IMR-90 (cell line): ENCODE data around the gene ISM2. TPM values are rescaled to one million over a fixed set of nuclear protein-coding genes. Genes with fewer than 3 reads are reported as not detected.

Source experiments
- ATAC-seq: fragments of 200-7000 bp; cut with Tn5 transposase; 2 replicates; pipeline ENCODE4 v1.9.1; 2020; ENCODE audit warnings: low read depth, mild to moderate bottlenecking, moderate library complexity
- BruUV-seq: library from RNA; stranded (reverse); fragments of 400-500 nt; replicated peaks from 2 replicates; lab custom pipeline; 2021; lab: Mats Ljungman, UMichigan
- CTCF ChIA-PET: fragments of 300-600 bp; formaldehyde crosslinking; extraction: SDS; loops from one replicate; lab custom pipeline; 2021; ENCODE audit warnings: antibody characterized with exemption; lab: Yijun Ruan, JAX
- POLR2A ChIA-PET: fragments of 300-600 bp; sonication (Branson Sonifier 250); formaldehyde crosslinking; loops from one replicate; lab custom pipeline; 2022; ENCODE audit warnings: antibody characterized with exemption; ENCODE audit not compliant: unreplicated experiment; lab: Charles Lee
- DNase-seq: peaks from one replicate; pipeline ENCODE4 v3.0.0; 2013
- H2AFZ ChIP-seq: replicated peaks from 2 replicates; pipeline ENCODE3; 2013; ENCODE audit warnings: low read length, mild to moderate bottlenecking; ENCODE audit not compliant: poor library complexity
- H2AK5ac ChIP-seq: 2 replicates; pipeline ENCODE4 v1.6.1; 2013; ENCODE audit warnings: low read depth, low read length, inconsistent platforms
- H2AK9ac ChIP-seq: replicated peaks from 2 replicates; pipeline ENCODE3; 2013; ENCODE audit warnings: mild to moderate bottlenecking, low read depth, low read length, moderate library complexity; ENCODE audit not compliant: poor library complexity
- H2BK120ac ChIP-seq: 2 replicates; pipeline ENCODE4 v1.6.1; 2013; ENCODE audit warnings: low read depth, low read length, inconsistent platforms
- H2BK15ac ChIP-seq: 3 replicates; pipeline ENCODE4 v1.6.1; 2013; ENCODE audit warnings: low read depth, low read length, inconsistent platforms
- H2BK20ac ChIP-seq: 2 replicates; pipeline ENCODE4 v1.6.1; 2013; ENCODE audit warnings: low read depth, mild to moderate bottlenecking, inconsistent platforms, low read length, moderate library complexity
- H2BK5ac ChIP-seq: 2 replicates; pipeline ENCODE4 v1.6.1; 2013; ENCODE audit warnings: mild to moderate bottlenecking, low read depth, low read length, inconsistent platforms; ENCODE audit not compliant: poor library complexity, severe bottlenecking
- H3K14ac ChIP-seq: replicated peaks from 2 replicates; pipeline ENCODE4 v1.6.1; 2013; ENCODE audit warnings: low read depth, low read length, inconsistent platforms
- H3K18ac ChIP-seq: 2 replicates; pipeline ENCODE4 v1.6.1; 2013; ENCODE audit warnings: low read depth, low read length, control low read depth
- H3K23ac ChIP-seq: 2 replicates; pipeline ENCODE4 v1.6.1; 2013; ENCODE audit warnings: low read depth, low read length, inconsistent platforms
- H3K27ac ChIP-seq: 2 replicates; pipeline ENCODE4 v1.5.1; 2013; ENCODE audit warnings: mild to moderate bottlenecking, control low read depth, low read length; ENCODE audit not compliant: insufficient read depth
- H3K27me3 ChIP-seq: 2 replicates; pipeline ENCODE4 v1.6.1; 2013; ENCODE audit warnings: low read length; ENCODE audit not compliant: control insufficient read depth, insufficient read depth
- H3K36me3 ChIP-seq: 2 replicates; pipeline ENCODE4 v1.6.1; 2013; ENCODE audit warnings: low read length, mixed read lengths; ENCODE audit not compliant: control insufficient read depth, insufficient read depth
- H3K4ac ChIP-seq: 2 replicates; pipeline ENCODE4 v1.6.1; 2013; ENCODE audit warnings: low read depth, low read length, inconsistent platforms
- H3K4me1 ChIP-seq: 2 replicates; pipeline ENCODE4 v1.6.1; 2013; ENCODE audit warnings: low read length, mixed read lengths; ENCODE audit not compliant: control insufficient read depth, insufficient read depth
- H3K4me2 ChIP-seq: 2 replicates; pipeline ENCODE4 v1.6.1; 2013; ENCODE audit warnings: low read depth, mild to moderate bottlenecking, control low read depth, low read length, moderate library complexity
- H3K4me3 ChIP-seq: 2 replicates; pipeline ENCODE4 v1.5.1; 2013; ENCODE audit warnings: low read depth, mild to moderate bottlenecking, control low read depth, low read length, moderate library complexity; ENCODE audit not compliant: insufficient read depth
- H3K56ac ChIP-seq: 2 replicates; pipeline ENCODE4 v1.6.1; 2013; ENCODE audit warnings: low read length, inconsistent platforms; ENCODE audit not compliant: insufficient read depth; ENCODE audit errors: extremely low read depth
- H3K79me1 ChIP-seq, 2 experiments: 2 replicates each; pipeline ENCODE4 v1.6.1; 2013; ENCODE audit warnings: low read length in 2 of 2, inconsistent platforms in 1 of 2, low read depth in 1 of 2
- H3K9ac ChIP-seq: 2 replicates; pipeline ENCODE4 v1.6.1; 2013; ENCODE audit warnings: low read depth, low read length, control low read depth
- H3K9me1 ChIP-seq: 2 replicates; pipeline ENCODE4 v1.6.1; 2013; ENCODE audit warnings: low read length, inconsistent platforms; ENCODE audit not compliant: insufficient read depth
- H3K9me3 ChIP-seq: 2 replicates; pipeline ENCODE4 v1.6.1; 2013; ENCODE audit warnings: low read length; ENCODE audit not compliant: control insufficient read depth, insufficient read depth
- H4K20me1 ChIP-seq: 2 replicates; pipeline ENCODE4 v1.6.1; 2013; ENCODE audit warnings: low read length, inconsistent platforms; ENCODE audit not compliant: insufficient read depth
- H4K5ac ChIP-seq: 2 replicates; pipeline ENCODE4 v1.6.1; 2013; ENCODE audit warnings: mild to moderate bottlenecking, low read depth, low read length, control low read depth
- H4K8ac ChIP-seq, 2 experiments: 2 replicates each; pipeline ENCODE4 v1.6.1; 2013; ENCODE audit warnings: low read depth in 2 of 2, low read length in 2 of 2, control low read depth in 1 of 2, inconsistent platforms in 1 of 2
- H4K91ac ChIP-seq: 2 replicates; pipeline ENCODE4 v1.6.1; 2013; ENCODE audit warnings: low read depth, low read length, inconsistent platforms; ENCODE audit not compliant: insufficient read depth
- BHLHE40 ChIP-seq: fragments of 150-350 bp; IDR thresholded peaks from 2 replicates; pipeline ENCODE4 v1.6.1; 2016; ENCODE audit warnings: mild to moderate bottlenecking, low read depth, low read length
- CEBPB ChIP-seq: IDR thresholded peaks from 2 replicates; pipeline ENCODE4 v1.6.1; 2012; ENCODE audit warnings: low read depth, low read length, improper control_type of control experiment
- CHD1 ChIP-seq: IDR thresholded peaks from 2 replicates; pipeline ENCODE4 v1.6.1; 2012; ENCODE audit warnings: low read depth, low read length, improper control_type of control experiment
- FOS ChIP-seq: fragments of 150-350 bp; IDR thresholded peaks from 2 replicates; pipeline ENCODE4 v1.6.1; 2016; ENCODE audit warnings: low read depth, low read length
- MAZ ChIP-seq: IDR thresholded peaks from 2 replicates; pipeline ENCODE4 v1.6.1; 2012; ENCODE audit warnings: low read depth, mild to moderate bottlenecking, low read length, improper control_type of control experiment, moderate library complexity, borderline replicate concordance
- MXI1 ChIP-seq: IDR thresholded peaks from 2 replicates; pipeline ENCODE4 v1.6.1; 2012; ENCODE audit warnings: low read depth, mild to moderate bottlenecking, low read length, moderate library complexity, borderline replicate concordance
- NFE2L2 ChIP-seq: fragments of 150-350 bp; IDR thresholded peaks from 2 replicates; pipeline ENCODE4 v1.6.1; 2016; ENCODE audit warnings: low read depth, mild to moderate bottlenecking, low read length
- RAD21 ChIP-seq: IDR thresholded peaks from 2 replicates; pipeline ENCODE4 v1.6.1; 2012; ENCODE audit warnings: low read length, improper control_type of control experiment
- RFX5 ChIP-seq: IDR thresholded peaks from 2 replicates; pipeline ENCODE4 v1.8.0; 2012; ENCODE audit warnings: low read depth, mild to moderate bottlenecking, low read length, moderate library complexity
- SMC3 ChIP-seq: fragments of 150-350 bp; IDR thresholded peaks from 2 replicates; pipeline ENCODE4 v1.6.1; 2016; ENCODE audit warnings: low read depth, mild to moderate bottlenecking, antibody characterized with exemption, low read length, moderate library complexity
- WGBS, 2 experiments: methylation state at CpG; one replicate each; pipeline versions ENCODE4 v1.1.5 to v1.1.7; 2013; ENCODE audit warnings: missing lambda C conversion rate in 2 of 2; ENCODE audit not compliant: insufficient read length in 1 of 2; ENCODE audit errors: extremely low coverage in 2 of 2; 5-methylcytosine and 5-hydroxymethylcytosine counted together
- dilution Hi-C: fragments of 300-500 bp; cut with HindIII; formaldehyde crosslinking; loops from one replicate; pipeline ENCODE4 v1.14.3; 2018; ENCODE audit warnings: low sequenced_read_pairs; ENCODE audit not compliant: unreplicated experiment
- in situ Hi-C: fragments of 300-500 bp; cut with MboI; formaldehyde crosslinking; loops from 3 replicates; pipeline ENCODE4 v1.14.3; 2019; ENCODE audit warnings: low sequenced_read_pairs, inconsistent platforms, mixed read lengths
- intact Hi-C: fragments of 100-400 bp; cut with micrococcal nuclease; formaldehyde crosslinking; loops from 2 replicates; pipeline ENCODE4 v1.10.0; 2022
- polyA plus RNA-seq, 3 experiments: library from polyadenylated mRNA; depleted of rRNA; stranded (reverse); fragments of >200 nt; gene quantifications; 2 replicates each; pipeline ENCODE4 v1.2.3, GENCODE V29; 2012; ENCODE audit warnings: low replicate concordance in 1 of 3
- total RNA-seq: library from RNA; depleted of rRNA; stranded (reverse); fragments of >200 nt; gene quantifications from 2 replicates; pipeline ENCODE4 v1.2.3, GENCODE V29; 2012
- TF ChIP-seq, protein P1 (sequence below): fragments of 150-350 bp; IDR thresholded peaks from 2 replicates; pipeline ENCODE4 v1.6.1; 2017; ENCODE audit warnings: mild to moderate bottlenecking, antibody characterized with exemption, low read length, low read depth
- TF ChIP-seq, protein P2 (sequence below): fragments of 150-350 bp; IDR thresholded peaks from 2 replicates; pipeline ENCODE4 v1.6.1; 2016; ENCODE audit warnings: low read depth, mild to moderate bottlenecking, low read length, moderate library complexity, borderline replicate concordance

ISM2 gene
- total and polyA plus RNA-seq, 2 of the 4 experiments (the other 2 are of a cell fraction): under 0.01 to 0.12 TPM

DNA sequence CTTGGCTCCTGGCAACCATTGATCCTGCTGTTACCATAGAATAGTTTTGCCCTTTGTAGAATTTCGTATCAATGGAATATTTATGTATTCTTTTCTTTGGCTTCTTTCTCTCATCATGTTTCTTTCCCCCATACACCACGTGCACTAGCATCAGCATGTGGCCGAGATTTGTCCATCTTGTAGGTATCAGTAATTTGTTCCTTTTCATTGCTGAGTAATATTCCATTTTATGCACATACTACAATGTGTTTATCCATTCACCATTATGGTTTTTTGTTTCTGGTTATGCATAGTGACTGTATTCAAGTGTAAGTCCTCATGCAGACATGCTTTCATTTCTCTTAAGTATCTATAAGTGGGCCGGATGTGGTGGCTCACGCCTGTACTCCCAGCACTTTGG is 4.5 kb upstream of the ISM2 start:
- dilution Hi-C loops (no loop called here), intact Hi-C loops (no loop called here), in situ Hi-C loops (no loop called here)
- H3K4me2 ChIP-seq: no peak overlapping the region
- H3K56ac ChIP-seq: no peak overlapping the region
- no peak overlapping the region for H2AK5ac ChIP-seq
- H3K18ac ChIP-seq: no peak overlapping the region
- no peak overlapping the region for H2AK9ac ChIP-seq
- H2BK5ac ChIP-seq: no peak overlapping the region
- no peak overlapping the region for H3K4ac ChIP-seq
- no peaks in the 10 kb centered on the region; a peak in 1 of 4 replicates for H3K79me1 ChIP-seq
- H3K9me1 ChIP-seq: no peaks in the 10 kb centered on the region
- H3K36me3 ChIP-seq: peaks cover 2% of the 10 kb centered on the region; the same call in 1 of the 2 replicates
- no peak overlapping the region for H2BK20ac ChIP-seq
- DNase-seq (no peak), ATAC-seq (no peak)
- H3K4me1 ChIP-seq: peaks cover under 1% of the 10 kb centered on the region
- H3K9me3 ChIP-seq: no peaks in the 10 kb centered on the region
- POLR2A ChIA-PET: no interaction called here
- no peak overlapping the region for H2BK15ac ChIP-seq
- CTCF ChIA-PET: no interaction called here
- no peak overlapping the region for H4K91ac ChIP-seq
- H3K14ac ChIP-seq: no peak overlapping the region
- TF ChIP-seq, protein P1, sequence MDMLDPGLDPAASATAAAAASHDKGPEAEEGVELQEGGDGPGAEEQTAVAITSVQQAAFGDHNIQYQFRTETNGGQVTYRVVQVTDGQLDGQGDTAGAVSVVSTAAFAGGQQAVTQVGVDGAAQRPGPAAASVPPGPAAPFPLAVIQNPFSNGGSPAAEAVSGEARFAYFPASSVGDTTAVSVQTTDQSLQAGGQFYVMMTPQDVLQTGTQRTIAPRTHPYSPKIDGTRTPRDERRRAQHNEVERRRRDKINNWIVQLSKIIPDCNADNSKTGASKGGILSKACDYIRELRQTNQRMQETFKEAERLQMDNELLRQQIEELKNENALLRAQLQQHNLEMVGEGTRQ: no peak
- TF ChIP-seq, protein P2, sequence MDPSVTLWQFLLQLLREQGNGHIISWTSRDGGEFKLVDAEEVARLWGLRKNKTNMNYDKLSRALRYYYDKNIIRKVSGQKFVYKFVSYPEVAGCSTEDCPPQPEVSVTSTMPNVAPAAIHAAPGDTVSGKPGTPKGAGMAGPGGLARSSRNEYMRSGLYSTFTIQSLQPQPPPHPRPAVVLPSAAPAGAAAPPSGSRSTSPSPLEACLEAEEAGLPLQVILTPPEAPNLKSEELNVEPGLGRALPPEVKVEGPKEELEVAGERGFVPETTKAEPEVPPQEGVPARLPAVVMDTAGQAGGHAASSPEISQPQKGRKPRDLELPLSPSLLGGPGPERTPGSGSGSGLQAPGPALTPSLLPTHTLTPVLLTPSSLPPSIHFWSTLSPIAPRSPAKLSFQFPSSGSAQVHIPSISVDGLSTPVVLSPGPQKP: no peak
- TF ChIP-seq CHD1: no peak
- no peak for TF ChIP-seq SMC3
- TF ChIP-seq FOS: no peak
- TF ChIP-seq BHLHE40: no peak
- no peak for TF ChIP-seq NFE2L2
- no peak for TF ChIP-seq MAZ
- no peak for TF ChIP-seq CEBPB
- TF ChIP-seq RFX5: no peak
- no peak for TF ChIP-seq MXI1
- no peak for TF ChIP-seq RAD21
- H4K20me1 ChIP-seq: no peaks in the 10 kb centered on the region
- H2AFZ ChIP-seq: no peak overlapping the region
- H3K27me3 ChIP-seq: peaks cover 20% of the 10 kb centered on the region
- no peak overlapping the region for H3K4me3 ChIP-seq
- H3K27ac ChIP-seq: no peak overlapping the region
- no CpG with 5 or more reads among the region's 5 CpGs for WGBS, 2 experiments
- BruUV-seq: no TSS peak
- H2BK120ac ChIP-seq: no peak overlapping the region
- H4K8ac ChIP-seq: no peak overlapping the region
- no peak overlapping the region for H3K9ac ChIP-seq
- H4K5ac ChIP-seq: no peak overlapping the region
- no peak overlapping the region for H3K23ac ChIP-seq
